Measurements from ENCODE around the gene UBE2V1.
"Not testable (repeated sequence)": the region's sequence is repeated elsewhere in the genome, so short reads cannot be mapped to it uniquely, and the experiment has no call there.

UBE2V1 gene

GRCh38 chr20:50115041-50115512 lies 2.1 kb upstream of the UBE2V1 start:
- DNase-seq (ENCODE audit: low spot score): no peak

DNA sequence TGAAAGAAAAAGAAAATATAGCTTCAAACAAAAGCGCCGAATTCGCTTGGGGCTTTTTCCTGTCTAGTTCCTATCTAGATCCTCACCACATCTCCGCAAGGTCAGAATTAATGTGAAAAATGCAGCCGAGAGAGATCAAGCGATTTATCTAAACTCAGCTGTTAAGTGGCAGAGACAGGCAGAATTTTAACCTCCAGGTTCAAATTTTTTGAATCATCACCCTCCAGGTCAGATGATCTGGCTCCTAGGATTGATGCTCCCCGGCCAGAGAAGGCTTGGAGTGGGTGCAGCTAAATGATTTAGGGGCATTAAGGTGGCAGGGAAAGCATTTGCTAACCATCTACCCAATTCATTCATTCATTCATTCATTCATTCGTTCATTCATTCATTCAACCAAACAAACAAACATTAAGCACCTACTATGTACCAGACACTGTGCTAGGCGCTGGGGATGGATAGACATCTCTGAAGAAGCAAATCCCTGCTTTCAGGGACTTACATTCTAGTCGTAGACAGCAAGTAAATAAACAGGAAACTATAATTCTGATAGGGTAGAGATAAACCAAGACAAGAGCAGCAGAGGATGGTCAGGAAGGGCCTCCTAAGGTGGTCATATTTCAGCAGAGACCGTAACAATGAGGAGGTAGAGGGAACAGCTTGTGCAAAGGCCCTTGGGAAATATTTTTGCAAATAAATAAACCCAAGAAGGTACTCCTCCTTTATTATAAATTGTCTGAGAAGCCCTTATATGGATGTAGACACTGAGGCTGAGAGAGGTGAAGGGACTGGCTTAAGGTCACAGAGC lies 672 bp upstream of the UBE2V1 start:
- no peak for DNase-seq (ENCODE audit: low spot score)

DNA sequence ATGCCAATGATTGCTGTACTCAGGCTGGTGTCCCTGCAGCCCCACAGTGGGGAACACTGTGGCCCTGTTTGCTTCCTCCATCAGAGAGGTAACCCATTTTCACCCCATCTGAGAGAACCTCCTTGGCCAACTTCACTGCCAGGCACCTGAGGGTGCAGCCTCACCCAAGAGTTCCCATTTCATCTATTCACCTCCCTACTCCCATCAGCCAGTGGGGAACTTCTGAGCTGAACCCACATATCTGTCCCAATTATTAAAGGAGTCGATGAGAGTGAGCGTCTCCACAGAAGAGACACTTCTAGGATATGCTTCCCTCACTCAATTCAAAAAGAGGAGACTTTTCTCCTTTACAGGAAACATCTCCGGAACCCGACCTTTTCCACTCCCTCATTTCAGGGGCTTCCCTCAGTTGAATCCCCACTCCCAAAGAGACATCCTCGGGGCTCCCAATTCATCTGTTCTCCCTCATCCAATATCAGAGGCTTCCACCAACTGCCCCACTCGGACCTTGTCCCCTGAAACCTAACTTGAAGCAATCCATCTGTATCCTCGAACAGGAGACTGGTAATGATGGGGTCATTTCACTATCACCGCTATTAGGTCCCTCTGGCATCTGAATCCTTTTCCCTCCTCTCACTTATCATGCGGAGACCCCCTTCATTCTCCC lies 988 bp downstream of the UBE2V1 start:
- no peak for DNase-seq (ENCODE audit: low spot score)

GRCh38 chr20:50111120-50111828 lies 1.7 kb downstream of the UBE2V1 start:
- DNase-seq (ENCODE audit: low spot score): no peak

GRCh38 chr20:50110141-50111047 lies 2.6 kb downstream of the UBE2V1 start:
- DNase-seq (ENCODE audit: low spot score): no peak

DNA sequence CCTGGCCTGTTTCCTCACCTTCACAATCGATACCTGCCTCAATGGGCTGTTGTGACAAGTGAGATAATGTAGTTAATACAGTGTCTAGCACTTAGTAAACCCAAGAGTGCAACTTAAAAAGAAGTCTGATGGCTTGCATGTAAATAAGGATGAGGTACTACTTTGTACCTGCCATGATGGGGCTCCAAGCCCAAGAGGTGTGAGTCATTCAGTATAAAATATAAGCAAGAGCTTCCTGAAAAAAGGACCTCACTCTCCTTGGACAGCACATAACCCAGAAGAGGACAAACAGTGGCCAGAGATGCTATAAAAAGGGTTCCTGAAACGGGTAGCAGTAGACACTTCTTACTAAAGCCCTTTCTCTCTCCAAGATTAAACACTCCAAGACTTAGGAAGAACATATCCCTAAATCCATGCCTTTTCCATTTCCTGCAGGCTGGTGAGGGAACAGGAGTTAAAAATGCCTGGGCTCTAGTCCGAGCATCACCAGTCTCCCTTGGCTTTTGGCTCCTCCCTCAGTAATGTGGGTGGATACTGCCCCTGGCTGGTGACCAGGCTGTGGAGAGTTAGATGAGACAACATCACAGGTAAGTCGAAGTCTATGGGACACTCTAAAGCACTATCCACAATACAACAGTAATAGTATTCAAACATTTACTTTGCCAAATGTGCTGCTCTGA lies 4.3 kb downstream of the UBE2V1 start:
- no peak for DNase-seq (ENCODE audit: low spot score)

DNA sequence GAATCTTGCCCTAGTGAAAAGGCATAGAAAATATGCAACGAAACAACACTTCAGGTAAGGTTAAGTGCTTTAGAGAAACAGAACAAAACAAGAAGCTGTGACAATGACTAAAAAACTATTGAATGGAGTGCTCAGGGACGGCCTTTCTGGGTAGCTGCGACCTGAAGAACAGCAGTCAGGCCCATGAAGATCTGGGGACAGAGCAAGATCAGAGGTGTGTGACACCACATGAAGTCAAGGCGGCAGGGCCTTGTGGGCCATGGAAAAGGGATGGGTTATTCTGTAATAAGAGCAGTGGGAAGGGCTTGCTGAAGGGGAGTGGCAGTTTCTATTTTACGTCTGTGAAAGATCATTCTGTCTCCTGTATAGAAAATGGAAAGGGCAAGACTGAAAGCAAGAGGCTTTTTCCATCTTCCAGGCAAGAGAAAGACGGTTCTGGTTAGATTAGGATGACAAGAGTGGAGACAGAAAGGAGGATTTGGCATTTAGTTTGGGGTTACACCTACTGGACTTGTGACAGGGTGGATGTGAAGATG lies 5.1 kb downstream of the UBE2V1 start:
- DNase-seq (ENCODE audit: low spot score): no peak

DNA sequence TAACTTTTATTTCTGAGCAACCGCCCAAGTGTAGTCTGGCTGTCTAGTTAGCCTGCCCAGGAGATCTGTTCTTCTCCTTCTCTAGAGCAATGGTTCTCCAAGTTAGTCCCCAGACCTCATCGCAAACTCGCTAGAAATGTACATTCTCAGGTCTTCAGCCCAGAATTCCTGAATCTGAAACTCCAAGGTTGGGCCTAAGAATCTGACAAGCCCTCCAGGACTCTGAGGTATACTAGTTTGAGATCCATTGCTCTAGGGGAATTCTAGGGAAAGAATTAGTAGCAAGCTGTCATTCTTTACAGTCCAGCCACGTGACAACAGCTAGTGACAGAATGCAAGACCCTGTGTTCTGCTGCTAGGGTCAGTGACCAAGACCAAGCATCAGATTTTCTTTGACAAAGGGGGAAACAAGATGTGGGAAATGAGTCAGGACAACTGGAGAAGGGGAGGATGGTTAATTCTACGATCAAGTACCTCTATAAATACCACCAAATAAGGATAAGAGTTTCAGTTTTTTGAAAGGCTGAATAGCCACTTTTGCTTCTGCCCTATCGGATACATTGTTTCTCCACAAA lies 5.8 kb downstream of the UBE2V1 start:
- DNase-seq (ENCODE audit: low spot score): no peak

DNA sequence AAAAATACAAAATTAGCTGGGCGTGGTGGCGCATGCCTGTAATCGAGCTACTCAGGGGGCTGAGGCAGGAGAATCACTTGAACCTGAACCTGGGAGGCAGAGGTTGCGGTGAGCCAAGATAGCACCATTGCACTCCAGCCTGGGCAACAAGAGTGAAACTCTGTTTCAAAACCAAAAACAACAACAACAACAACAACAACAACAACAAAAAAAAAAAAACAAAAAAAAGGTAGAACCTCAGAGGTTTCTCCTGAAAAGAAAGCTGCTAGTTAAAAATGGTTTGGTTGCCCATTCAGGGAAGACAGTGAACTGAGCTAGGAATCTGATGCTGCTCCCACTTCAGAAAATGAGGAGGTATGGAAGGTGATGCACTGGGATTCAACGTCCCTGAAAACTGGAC lies 6.3 kb downstream of the UBE2V1 start:
- DNase-seq (ENCODE audit: low spot score): not testable (repeated sequence)

GRCh38 chr20:50103464-50104107 lies 9.4 kb downstream of the UBE2V1 start:
- not testable (repeated sequence) for DNase-seq (ENCODE audit: low spot score)

DNA sequence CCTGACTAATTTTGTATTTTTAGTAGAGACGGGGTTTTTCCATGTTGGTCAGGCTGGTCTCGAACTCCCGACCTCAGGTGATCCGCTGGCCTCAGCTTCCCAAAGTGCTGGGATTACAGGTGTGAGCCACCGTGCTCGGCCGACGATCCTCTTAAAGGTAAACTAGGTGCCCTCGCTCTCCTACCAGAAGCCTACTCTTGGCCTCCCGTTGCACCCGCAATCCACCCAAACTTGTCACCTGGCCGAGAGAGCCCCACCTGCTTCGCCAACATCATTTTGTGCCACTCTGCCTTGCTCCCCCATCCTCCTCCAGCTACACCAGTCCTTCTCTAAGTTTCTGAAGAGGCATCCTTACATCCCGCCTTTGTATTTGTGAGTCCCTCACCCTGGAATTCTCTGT lies 10.4 kb downstream of the UBE2V1 start:
- not testable (repeated sequence) for DNase-seq (ENCODE audit: low spot score)

DNA sequence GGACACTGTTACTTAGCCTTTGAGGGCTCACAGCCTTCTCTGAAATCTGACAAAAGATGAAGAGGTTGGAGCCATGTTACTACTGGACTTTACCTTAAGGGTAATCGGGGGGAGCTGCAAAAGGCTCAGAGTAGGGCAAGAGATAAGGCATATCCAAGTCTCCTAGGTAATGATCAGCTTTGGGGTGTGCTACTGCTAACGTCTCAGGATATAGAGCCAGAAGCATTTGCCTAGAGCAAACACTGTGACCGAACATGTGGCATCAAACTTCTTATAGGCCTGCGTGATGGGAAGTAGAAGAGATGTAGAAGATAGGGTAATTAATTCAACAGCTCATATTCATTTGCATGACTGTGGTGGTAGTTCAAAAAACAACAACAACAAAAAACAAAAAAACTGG lies 11.1 kb downstream of the UBE2V1 start:
- DNase-seq (ENCODE audit: low spot score): no peak

DNA sequence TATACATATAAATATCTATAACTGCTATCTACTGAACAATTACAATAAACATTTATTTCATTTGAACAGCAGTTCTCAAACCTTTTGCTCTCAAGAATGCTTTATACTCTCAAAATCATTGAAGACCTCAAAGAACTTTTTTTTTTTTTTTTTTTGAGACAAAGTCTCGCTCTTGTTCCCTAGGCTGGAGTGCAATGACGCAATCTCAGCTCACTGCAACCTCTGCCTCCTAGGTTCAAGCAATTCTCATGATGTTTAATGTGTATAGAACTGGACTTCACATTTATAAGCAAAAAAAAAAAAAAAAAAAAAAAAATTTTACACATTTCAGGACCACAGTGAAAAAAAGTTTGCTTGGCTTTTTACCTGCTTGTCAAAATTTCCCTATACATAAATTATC lies 11.7 kb downstream of the UBE2V1 start:
- DNase-seq (ENCODE audit: low spot score): no peak

GRCh38 chr20:50100552-50100951 lies 12.4 kb downstream of the UBE2V1 start:
- DNase-seq (ENCODE audit: low spot score): no peak

DNA sequence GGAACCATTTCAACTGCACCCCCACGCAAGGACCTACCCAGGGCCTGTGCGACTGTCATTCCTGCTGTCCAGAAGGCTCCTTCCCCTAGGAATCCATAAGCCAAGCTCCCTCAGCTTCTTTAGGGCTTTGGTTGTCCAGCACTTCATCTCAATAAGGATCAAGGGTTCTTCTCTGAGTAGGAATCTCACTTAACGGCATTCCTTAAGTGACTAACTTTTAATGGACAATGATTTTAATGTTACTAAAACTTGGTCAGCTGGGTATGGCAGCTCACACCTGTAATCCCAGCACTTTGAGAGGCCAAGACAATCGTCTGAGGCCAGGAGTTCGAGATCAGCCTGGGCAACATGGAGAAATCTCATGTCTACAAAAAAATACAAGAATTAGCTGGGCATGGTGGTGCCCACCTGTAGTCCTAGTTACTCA lies 13.4 kb downstream of the UBE2V1 start:
- no peak for DNase-seq (ENCODE audit: low spot score)

DNA sequence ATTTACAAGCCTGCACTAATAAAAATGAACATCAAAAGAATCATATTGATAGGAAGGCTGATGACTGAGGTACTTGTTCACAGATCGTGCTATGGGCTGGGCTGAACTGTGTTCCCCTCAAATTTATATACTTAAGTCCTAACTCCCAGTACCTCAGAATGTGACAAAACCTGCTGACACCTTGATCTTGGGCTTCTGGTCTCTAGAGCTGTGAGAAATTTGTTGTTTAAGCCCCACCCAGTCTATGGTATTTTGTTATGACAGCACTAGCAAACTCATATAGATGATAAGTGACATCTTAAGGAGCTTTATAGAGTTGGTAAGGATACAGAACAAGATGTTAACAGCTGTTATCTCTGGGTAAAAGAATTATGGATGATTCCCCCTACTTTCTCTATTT lies 13.8 kb downstream of the UBE2V1 start:
- DNase-seq (ENCODE audit: low spot score): no peak

DNA sequence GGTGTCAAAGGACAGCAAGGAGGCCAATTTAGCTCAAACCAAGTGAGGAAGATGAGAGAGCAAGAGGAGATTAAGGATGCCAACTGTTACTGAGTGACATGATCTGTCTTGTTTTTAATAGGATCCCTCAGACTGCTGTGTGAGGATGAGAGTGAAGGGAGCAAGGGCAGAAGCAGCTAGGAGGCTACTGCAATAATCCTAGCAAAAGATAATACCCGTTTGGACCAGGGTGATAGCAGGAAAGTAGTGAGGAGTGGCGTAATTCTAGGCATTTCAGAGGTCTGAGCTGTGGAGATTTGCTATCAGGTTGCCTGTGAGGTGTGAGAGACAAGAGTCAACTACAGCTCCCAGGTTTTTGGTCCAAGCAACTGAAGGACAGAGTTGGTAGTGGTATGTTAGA lies 14.7 kb downstream of the UBE2V1 start:
- no peak for DNase-seq (ENCODE audit: low spot score)

- no peak for DNase-seq (ENCODE audit: low spot score)
Measured at GRCh38 chr20:50097843-50098242, 15.1 kb downstream of the UBE2V1 start.

DNA sequence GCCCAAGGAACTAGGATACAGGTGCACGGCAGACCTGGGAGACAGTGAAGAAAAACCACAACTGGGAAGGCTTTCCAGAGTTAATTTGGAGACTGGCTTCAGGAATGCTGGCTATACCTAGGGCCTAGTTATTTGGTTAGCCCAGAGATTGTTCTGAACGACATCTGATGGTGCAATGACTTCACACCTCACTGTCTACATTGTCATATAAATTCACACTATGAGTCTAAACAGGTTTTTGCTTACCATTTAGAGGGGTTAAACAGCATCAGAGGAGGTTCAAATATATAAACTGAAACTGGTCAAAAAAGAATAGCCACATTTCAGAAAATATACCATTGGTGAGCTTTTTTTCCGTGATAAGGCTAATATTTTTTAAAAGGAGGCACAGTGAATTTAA lies 16.7 kb downstream of the UBE2V1 start:
- no peak for DNase-seq (ENCODE audit: low spot score)

DNA sequence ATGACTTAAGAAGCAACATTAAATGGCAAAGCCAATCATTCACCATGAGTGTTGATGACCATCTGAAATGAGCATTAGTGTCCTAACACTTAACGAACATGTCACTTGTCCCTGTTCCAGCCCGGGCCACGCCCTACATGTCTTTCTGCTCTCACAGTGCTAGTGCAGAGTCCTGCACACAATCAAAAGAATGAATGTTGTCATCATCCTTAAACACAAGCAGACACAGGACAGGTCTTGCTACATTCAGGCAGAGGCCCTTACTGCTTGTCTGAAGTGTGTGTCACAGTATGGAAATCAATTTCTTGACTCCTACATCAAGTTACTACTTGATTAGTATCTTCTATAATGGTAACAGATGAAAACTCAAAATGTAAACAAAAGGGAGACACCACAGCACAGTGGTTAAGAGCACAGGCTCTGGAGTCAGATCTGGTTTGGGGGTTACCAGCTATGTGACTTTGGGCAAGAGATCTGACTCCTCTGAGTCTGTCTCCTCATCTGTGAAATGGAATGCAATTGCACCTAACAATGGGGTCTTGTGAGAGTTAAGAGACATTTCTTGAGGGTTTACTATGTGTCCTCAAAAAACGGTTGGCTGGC lies 17.4 kb downstream of the UBE2V1 start:
- DNase-seq (ENCODE audit: low spot score): no peak

Data from cerebellar cortex (tissue), 1 donor.